Breast epithelium (tissue), 3 donors: ENCODE measurements around the gene PHF19.

ENCODE experiments used
- CTCF ChIP-seq, 3 donors: fragments of 450-650 bp; IDR thresholded peaks; one replicate each; pipeline ENCODE4 v1.5.1; 2016 to 2017; ENCODE audit warnings: antibody characterized with exemption in 3 of 3, mild to moderate bottlenecking in 3 of 3, moderate library complexity in 3 of 3
- POLR2AphosphoS5 ChIP-seq, 3 donors: sonication (generic); formaldehyde crosslinking; IDR thresholded peaks; one replicate each; pipeline ENCODE4 v1.6.1; 2017; ENCODE audit warnings: antibody characterized with exemption in 3 of 3

- TF ChIP-seq CTCF (IDR thresholded peaks at IDR 0.05) (no peak), POLR2AphosphoS5 (IDR thresholded peaks at IDR 0.05) (no peak)
These were observed 26.7 kb downstream of the PHF19 start for GRCh38 chr9:120850315-120850714.
